ENCODE data around the gene C1orf53. TPM values are rescaled to one million over a fixed set of nuclear protein-coding genes. Genes with fewer than 3 reads are reported as not detected.

C1orf53 gene
- total and polyA plus RNA-seq, 2 of the 13 experiments (the other 11 are each of a cell fraction or from before 2014, with no cell fraction given): 5.8 to 10.1 TPM

GRCh38 chr1:197909384-197909783 lies 7.0 kb downstream of the C1orf53 start:
- peaks cover 36% of the 10 kb centered on the region for H3K4me1 ChIP-seq (ENCODE audit: insufficient read depth, low read length)
- FAIRE-seq (no peak), DNase-seq (ENCODE audit: low spot score) (no peak), ATAC-seq (no peak)
- no peak overlapping the region for H2AFZ ChIP-seq (ENCODE audit: low read length)
- WGBS (ENCODE audit: low lambda C conversion rate): 87% methylated on average over 8 of the region's 8 CpGs
- no peaks in the 10 kb centered on the region for H4K20me1 ChIP-seq (ENCODE audit: insufficient read depth, low read length)
- intact Hi-C loops (cut with micrococcal nuclease; ENCODE audit: unreplicated experiment): no loop called here
- no peak overlapping the region for H3K27ac ChIP-seq (ENCODE audit: extremely low read length, insufficient read depth, low read length)
- no peak overlapping the region for H3K4me3 ChIP-seq (replicated peaks in 1 of 3; ENCODE audit: insufficient read depth in 1 of 3, low read depth in 2 of 3, low read length in 3 of 3)
- BruUV-seq (replicated peaks): no TSS peak
- POLR2A ChIA-PET: no interaction called here
- peaks cover 11 to 53% of the 10 kb centered on the region in 2 experiments; a peak in 3 of 5 replicates for H3K27me3 ChIP-seq (ENCODE audit: control insufficient read depth in 1 of 2, insufficient read depth in 2 of 2, low read length in 2 of 2)
- H3K79me2 ChIP-seq (ENCODE audit: insufficient read depth, low read length): no peaks in the 10 kb centered on the region
- H3K4me2 ChIP-seq (ENCODE audit: low read depth, low read length): no peak overlapping the region
- CTCF ChIA-PET (ENCODE audit: low intra/inter-chr PET ratio, low total read pairs): no interaction called here
- in situ Hi-C loops (cut with HindIII; ENCODE audit: extremely low pct_ligation_motif_present, low pct_unique_long_range_greater_than_20kb): no loop called here
- TF ChIP-seq ZNF430 (CRISPR knock-in tag; IDR thresholded peaks at IDR 0.05) (no peak), IKZF4 (CRISPR knock-in tag; IDR thresholded peaks at IDR 0.05; ENCODE audit: borderline replicate concordance, low read depth, not compliant biosample characterization) (no peak), RCOR2 (CRISPR knock-in tag; IDR thresholded peaks at IDR 0.05) (no peak), ZNF18 (CRISPR knock-in tag; IDR thresholded peaks at IDR 0.05; ENCODE audit: insufficient replicate concordance) (no peak), XBP1 (CRISPR knock-in tag; IDR thresholded peaks at IDR 0.05) (no peak), ZNF879 (CRISPR knock-in tag; IDR thresholded peaks at IDR 0.05) (no peak), ZBTB7A (CRISPR knock-in tag; IDR thresholded peaks at IDR 0.05) (no peak), IRF2 (CRISPR knock-in tag; IDR thresholded peaks at IDR 0.05) (no peak)
- no peaks in the 10 kb centered on the region for H3K9me3 ChIP-seq (ENCODE audit: low read length)
- no peak overlapping the region for H3K9ac ChIP-seq (ENCODE audit: insufficient read depth, low read depth, low read length)
- H3K36me3 ChIP-seq (replicated peaks in 1 of 2; ENCODE audit: control insufficient read depth in 1 of 2, insufficient read depth in 2 of 2, low read length in 2 of 2): no peaks in the 10 kb centered on the region

Measured in HepG2 (cell line).